Measurements from ENCODE around the gene WDFY4. TPM values are rescaled to one million over a fixed set of nuclear protein-coding genes. Genes with fewer than 3 reads are reported as not detected.

The WDFY4 gene
- total RNA-seq, 4 donors from 2014 or later = 4.1 to 27.9 (median 9.0) TPM

- no peak for TF ChIP-seq CTCF (IDR thresholded peaks at IDR 0.05; ENCODE audit: low read depth)
Measured at GRCh38 chr10:48805848-48806247, 121.2 kb downstream of the WDFY4 start.

- TF ChIP-seq CTCF (IDR thresholded peaks at IDR 0.05; ENCODE audit: low read depth) = no peak
Measured at GRCh38 chr10:48806342-48806741, 121.7 kb downstream of the WDFY4 start.

GRCh38 chr10:48807791-48808470 is 123.3 kb downstream of the WDFY4 start:
- no peak for TF ChIP-seq CTCF (IDR thresholded peaks at IDR 0.05; ENCODE audit: low read depth)

GRCh38 chr10:48809261-48809660 is 124.6 kb downstream of the WDFY4 start:
- no peak for TF ChIP-seq CTCF (IDR thresholded peaks at IDR 0.05; ENCODE audit: low read depth)

GRCh38 chr10:48811461-48811860 is 126.8 kb downstream of the WDFY4 start:
- TF ChIP-seq CTCF (IDR thresholded peaks at IDR 0.05; ENCODE audit: low read depth) = no peak

- no peak for TF ChIP-seq CTCF (IDR thresholded peaks at IDR 0.05; ENCODE audit: low read depth)
Measured at GRCh38 chr10:48811917-48812316, 127.2 kb downstream of the WDFY4 start.

- TF ChIP-seq CTCF (IDR thresholded peaks at IDR 0.05; ENCODE audit: low read depth) = no peak
Measured at GRCh38 chr10:48813291-48813690, 128.6 kb downstream of the WDFY4 start.
